ENCODE results near the gene KRT73.

The KRT73 gene

DNA sequence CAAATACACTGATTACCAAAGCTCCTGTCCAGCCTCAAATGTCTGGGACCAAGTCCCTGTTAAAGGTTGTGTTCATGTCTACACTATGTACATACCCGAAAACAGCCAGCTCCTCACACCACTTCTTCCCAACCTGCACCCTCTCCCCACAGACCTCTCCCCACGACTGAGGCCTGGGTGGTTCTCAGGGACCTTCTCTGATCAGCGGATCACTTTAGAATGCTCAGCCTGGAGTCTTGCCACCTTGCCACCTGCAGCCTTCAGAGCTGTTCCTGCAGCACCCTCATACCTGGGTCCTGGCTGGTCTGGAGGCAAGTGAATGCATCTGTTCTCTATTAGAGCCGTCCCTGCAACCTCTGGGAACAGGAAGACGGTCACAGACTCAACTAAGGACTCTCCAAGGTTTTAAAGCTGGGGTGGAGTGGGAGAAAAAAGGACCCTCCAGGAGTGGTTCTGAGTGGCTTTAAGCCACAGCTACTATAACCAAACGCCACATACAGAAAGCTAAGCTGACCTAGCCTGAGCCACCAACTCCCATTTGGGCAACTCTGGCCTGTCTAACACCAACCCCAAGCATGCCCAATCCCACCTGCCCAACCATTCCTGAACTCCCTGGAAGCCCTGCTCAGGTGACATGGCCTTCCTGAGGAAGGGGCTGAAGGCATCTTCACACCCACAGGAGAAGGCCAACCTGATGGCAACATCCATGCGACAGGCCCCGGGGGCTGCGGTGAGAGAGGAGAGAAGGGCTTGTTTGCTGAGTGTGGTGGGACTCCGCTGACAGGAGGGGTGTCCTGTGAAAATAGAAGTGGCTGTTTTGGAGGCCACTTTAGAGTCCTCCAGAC lies 25.1 kb upstream of the KRT73 start:
- ATAC-seq (ENCODE audit: low read depth) (no peak), DNase-seq (ENCODE audit: low spot score) (no peak)
- H3K4me3 ChIP-seq (ENCODE audit: severe bottlenecking), result no peak overlapping the region
- no peak overlapping the region for H3K27ac ChIP-seq (ENCODE audit: poor library complexity, severe bottlenecking)
- H3K4me1 ChIP-seq (ENCODE audit: insufficient read depth, poor library complexity, severe bottlenecking), result no peaks in the 10 kb centered on the region
- TF ChIP-seq, protein P1, sequence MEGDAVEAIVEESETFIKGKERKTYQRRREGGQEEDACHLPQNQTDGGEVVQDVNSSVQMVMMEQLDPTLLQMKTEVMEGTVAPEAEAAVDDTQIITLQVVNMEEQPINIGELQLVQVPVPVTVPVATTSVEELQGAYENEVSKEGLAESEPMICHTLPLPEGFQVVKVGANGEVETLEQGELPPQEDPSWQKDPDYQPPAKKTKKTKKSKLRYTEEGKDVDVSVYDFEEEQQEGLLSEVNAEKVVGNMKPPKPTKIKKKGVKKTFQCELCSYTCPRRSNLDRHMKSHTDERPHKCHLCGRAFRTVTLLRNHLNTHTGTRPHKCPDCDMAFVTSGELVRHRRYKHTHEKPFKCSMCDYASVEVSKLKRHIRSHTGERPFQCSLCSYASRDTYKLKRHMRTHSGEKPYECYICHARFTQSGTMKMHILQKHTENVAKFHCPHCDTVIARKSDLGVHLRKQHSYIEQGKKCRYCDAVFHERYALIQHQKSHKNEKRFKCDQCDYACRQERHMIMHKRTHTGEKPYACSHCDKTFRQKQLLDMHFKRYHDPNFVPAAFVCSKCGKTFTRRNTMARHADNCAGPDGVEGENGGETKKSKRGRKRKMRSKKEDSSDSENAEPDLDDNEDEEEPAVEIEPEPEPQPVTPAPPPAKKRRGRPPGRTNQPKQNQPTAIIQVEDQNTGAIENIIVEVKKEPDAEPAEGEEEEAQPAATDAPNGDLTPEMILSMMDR (IDR thresholded peaks at IDR 0.05; ENCODE audit: poor library complexity, severe bottlenecking), result no peak
- no peaks in the 10 kb centered on the region for H3K36me3 ChIP-seq (ENCODE audit: low read depth)
- no peaks in the 10 kb centered on the region for H3K9me3 ChIP-seq (ENCODE audit: severe bottlenecking)
- no peaks in the 10 kb centered on the region for H3K27me3 ChIP-seq (ENCODE audit: insufficient read depth, poor library complexity, severe bottlenecking)

- no peak overlapping the region for H3K27ac ChIP-seq (ENCODE audit: poor library complexity, severe bottlenecking)
- no peaks in the 10 kb centered on the region for H3K27me3 ChIP-seq (ENCODE audit: insufficient read depth, poor library complexity, severe bottlenecking)
- TF ChIP-seq, protein P1 (IDR thresholded peaks at IDR 0.05; ENCODE audit: poor library complexity, severe bottlenecking), result no peak
- ATAC-seq (ENCODE audit: low read depth), result no peak
- no peaks in the 10 kb centered on the region for H3K4me1 ChIP-seq (ENCODE audit: insufficient read depth, poor library complexity, severe bottlenecking)
- no peaks in the 10 kb centered on the region for H3K36me3 ChIP-seq (ENCODE audit: low read depth)
- no peak overlapping the region for H3K4me3 ChIP-seq (ENCODE audit: severe bottlenecking)
- no peak for DNase-seq (ENCODE audit: low spot score)
- no peaks in the 10 kb centered on the region for H3K9me3 ChIP-seq (ENCODE audit: severe bottlenecking)
Measured at GRCh38 chr12:52641468-52641867, 23.1 kb upstream of the KRT73 start.

DNA sequence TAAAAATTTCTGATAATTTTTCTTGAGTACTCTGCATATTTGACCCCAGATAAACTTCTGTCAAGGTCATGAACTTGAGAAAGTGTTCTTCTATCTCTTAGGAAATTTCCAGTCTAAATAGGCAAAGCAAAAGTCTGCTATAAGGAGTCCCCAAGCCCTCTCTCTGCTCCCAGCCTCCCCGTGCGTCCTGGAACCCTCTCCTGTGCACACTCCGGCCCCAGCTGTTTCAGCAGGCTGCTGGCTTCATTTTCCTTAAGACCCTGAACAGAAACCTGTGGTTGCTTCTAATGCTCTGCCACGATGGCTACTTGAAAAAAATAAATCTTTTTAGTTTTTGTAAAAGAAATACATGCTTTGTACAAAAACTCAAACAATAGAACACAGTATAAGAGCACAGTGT lies 18.9 kb upstream of the KRT73 start:
- H3K27me3 ChIP-seq (ENCODE audit: insufficient read depth, poor library complexity, severe bottlenecking), result no peaks in the 10 kb centered on the region
- DNase-seq (ENCODE audit: low spot score) (no peak), ATAC-seq (ENCODE audit: low read depth) (no peak)
- H3K36me3 ChIP-seq (ENCODE audit: low read depth), result no peaks in the 10 kb centered on the region
- no peak overlapping the region for H3K27ac ChIP-seq (ENCODE audit: poor library complexity, severe bottlenecking)
- TF ChIP-seq, protein P1 (IDR thresholded peaks at IDR 0.05; ENCODE audit: poor library complexity, severe bottlenecking), result no peak
- H3K4me3 ChIP-seq (ENCODE audit: severe bottlenecking), result no peak overlapping the region
- H3K9me3 ChIP-seq (ENCODE audit: severe bottlenecking), result no peaks in the 10 kb centered on the region
- H3K4me1 ChIP-seq (ENCODE audit: insufficient read depth, poor library complexity, severe bottlenecking), result no peaks in the 10 kb centered on the region

GRCh38 chr12:52636592-52637258 lies 18.4 kb upstream of the KRT73 start:
- TF ChIP-seq, protein P1 (IDR thresholded peaks at IDR 0.05; ENCODE audit: poor library complexity, severe bottlenecking), result no peak
- H3K27me3 ChIP-seq (ENCODE audit: insufficient read depth, poor library complexity, severe bottlenecking), result no peaks in the 10 kb centered on the region
- ATAC-seq (ENCODE audit: low read depth) (no peak), DNase-seq (ENCODE audit: low spot score) (no peak)
- H3K27ac ChIP-seq (ENCODE audit: poor library complexity, severe bottlenecking), result no peak overlapping the region
- H3K4me3 ChIP-seq (ENCODE audit: severe bottlenecking), result no peak overlapping the region
- H3K4me1 ChIP-seq (ENCODE audit: insufficient read depth, poor library complexity, severe bottlenecking), result no peaks in the 10 kb centered on the region
- no peaks in the 10 kb centered on the region for H3K36me3 ChIP-seq (ENCODE audit: low read depth)
- H3K9me3 ChIP-seq (ENCODE audit: severe bottlenecking), result no peaks in the 10 kb centered on the region

- no peaks in the 10 kb centered on the region for H3K9me3 ChIP-seq (ENCODE audit: severe bottlenecking)
- H3K4me1 ChIP-seq (ENCODE audit: insufficient read depth, poor library complexity, severe bottlenecking), result no peaks in the 10 kb centered on the region
- no peak overlapping the region for H3K27ac ChIP-seq (ENCODE audit: poor library complexity, severe bottlenecking)
- TF ChIP-seq, protein P1 (IDR thresholded peaks at IDR 0.05; ENCODE audit: poor library complexity, severe bottlenecking), result no peak
- H3K4me3 ChIP-seq (ENCODE audit: severe bottlenecking), result no peak overlapping the region
- no peaks in the 10 kb centered on the region for H3K36me3 ChIP-seq (ENCODE audit: low read depth)
- no peak for ATAC-seq (ENCODE audit: low read depth)
- H3K27me3 ChIP-seq (ENCODE audit: insufficient read depth, poor library complexity, severe bottlenecking), result no peaks in the 10 kb centered on the region
- no peak for DNase-seq (ENCODE audit: low spot score)
Measured at GRCh38 chr12:52636189-52636588, 17.8 kb upstream of the KRT73 start.

All from RWPE2 (cell line).